ENCODE measurements around the gene GLT6D1.

DNA sequence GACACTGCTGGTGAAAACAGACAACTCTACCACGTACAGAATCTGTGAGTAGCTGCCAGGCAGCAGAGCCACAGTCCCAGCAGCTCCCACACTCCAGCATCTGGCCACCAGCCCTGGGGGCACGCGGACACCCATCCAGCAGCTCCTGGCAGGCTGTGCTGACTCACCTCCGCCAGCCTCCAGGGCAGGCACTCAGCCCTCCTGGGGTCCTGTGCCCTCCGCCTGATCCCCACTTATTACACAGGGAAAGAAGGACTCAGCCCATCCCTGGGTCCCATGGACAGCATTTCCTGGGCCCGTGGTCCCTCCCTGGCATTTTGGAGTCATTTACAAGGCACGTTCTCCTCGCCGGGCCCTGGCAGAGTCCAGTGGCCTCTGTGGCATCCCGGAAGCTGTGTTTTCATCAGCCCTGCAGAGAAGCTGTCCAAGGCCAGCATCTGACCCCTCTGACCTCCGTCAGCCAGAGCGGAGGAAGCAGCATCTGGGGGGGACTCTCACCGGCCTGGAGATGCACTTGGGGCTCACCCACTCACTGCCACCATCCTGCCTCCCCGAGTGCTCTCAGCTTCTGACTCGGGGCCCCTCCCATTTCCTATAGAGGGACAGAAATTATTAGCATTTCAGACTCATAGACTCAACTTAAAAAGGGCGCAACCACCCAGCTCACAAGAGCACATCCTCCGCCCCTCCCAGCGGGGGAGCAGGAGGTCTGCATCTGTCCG lies 56.2 kb downstream of the GLT6D1 start:
- TF ChIP-seq CTCF (IDR thresholded peaks at IDR 0.05) (no peak), POLR2A (IDR thresholded peaks at IDR 0.05) (no peak), EP300 (IDR thresholded peaks at IDR 0.05) (no peak), POLR2AphosphoS5 (IDR thresholded peaks at IDR 0.05) (no peak)

Measured in sigmoid colon (tissue), 4 donors.